ENCODE data around the gene SIRPD. TPM values are rescaled to one million over a fixed set of nuclear protein-coding genes. Genes with fewer than 3 reads are reported as not detected.

SIRPD gene
- total RNA-seq, 2 experiments from 2014 or later = not detected

DNA sequence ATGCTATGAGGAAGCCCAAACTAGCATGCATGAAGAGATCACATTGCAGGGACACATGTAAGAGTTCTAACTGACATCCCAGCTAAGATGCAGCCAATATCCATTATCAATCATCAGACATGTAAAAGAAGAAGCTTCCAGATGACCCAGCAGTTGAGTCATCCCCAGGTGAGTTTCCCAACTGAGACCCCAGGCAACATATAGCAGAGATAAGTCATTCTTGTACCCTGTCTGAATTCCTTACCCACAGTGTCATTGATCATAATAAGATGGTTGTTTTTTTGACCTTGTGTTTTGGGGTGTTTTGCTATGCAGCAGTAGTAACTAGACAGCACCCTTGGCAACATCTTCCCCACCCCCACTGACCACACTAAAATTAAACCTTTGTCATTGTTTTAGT, 18.9 kb downstream of the SIRPD start:
- Histone ChIP-seq H4K20me1 (ENCODE audit: insufficient read depth, low read length) (no peaks in the 10 kb centered on the region), H2AFZ (ENCODE audit: low read length) (no peak overlapping the region), H3K4me3 (ENCODE audit: low read depth, low read length, poor library complexity, severe bottlenecking) (no peak overlapping the region), H3K4me2 (ENCODE audit: low read length) (no peak overlapping the region), H3K9me3 (ENCODE audit: low read length) (no peaks in the 10 kb centered on the region), H3K4me1 (ENCODE audit: insufficient read depth, low read length, poor library complexity, severe bottlenecking) (peaks cover 7% of the 10 kb centered on the region), H3K36me3 (ENCODE audit: insufficient read depth, low read length) (no peaks in the 10 kb centered on the region), H3K9me2 (ENCODE audit: insufficient read depth, low read length) (no peaks in the 10 kb centered on the region), H3K79me2 (ENCODE audit: insufficient read depth, low read depth, low read length) (no peaks in the 10 kb centered on the region), H3K27ac (ENCODE audit: low read depth, low read length, poor library complexity, severe bottlenecking) (no peak overlapping the region)
- TF ChIP-seq, protein P1, sequence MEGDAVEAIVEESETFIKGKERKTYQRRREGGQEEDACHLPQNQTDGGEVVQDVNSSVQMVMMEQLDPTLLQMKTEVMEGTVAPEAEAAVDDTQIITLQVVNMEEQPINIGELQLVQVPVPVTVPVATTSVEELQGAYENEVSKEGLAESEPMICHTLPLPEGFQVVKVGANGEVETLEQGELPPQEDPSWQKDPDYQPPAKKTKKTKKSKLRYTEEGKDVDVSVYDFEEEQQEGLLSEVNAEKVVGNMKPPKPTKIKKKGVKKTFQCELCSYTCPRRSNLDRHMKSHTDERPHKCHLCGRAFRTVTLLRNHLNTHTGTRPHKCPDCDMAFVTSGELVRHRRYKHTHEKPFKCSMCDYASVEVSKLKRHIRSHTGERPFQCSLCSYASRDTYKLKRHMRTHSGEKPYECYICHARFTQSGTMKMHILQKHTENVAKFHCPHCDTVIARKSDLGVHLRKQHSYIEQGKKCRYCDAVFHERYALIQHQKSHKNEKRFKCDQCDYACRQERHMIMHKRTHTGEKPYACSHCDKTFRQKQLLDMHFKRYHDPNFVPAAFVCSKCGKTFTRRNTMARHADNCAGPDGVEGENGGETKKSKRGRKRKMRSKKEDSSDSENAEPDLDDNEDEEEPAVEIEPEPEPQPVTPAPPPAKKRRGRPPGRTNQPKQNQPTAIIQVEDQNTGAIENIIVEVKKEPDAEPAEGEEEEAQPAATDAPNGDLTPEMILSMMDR (conservative IDR thresholded peaks at IDR 0.05; ENCODE audit: low read length) = no peak
- no peak for TF ChIP-seq EZH2phosphoT487 (IDR thresholded peaks at IDR 0.05; ENCODE audit: borderline replicate concordance, low read depth, low read length)
- intact Hi-C loops (cut with micrococcal nuclease; ENCODE audit: unreplicated experiment) = no loop called here
- BruUV-seq (replicated peaks) = no TSS peak
- POLR2A ChIA-PET = interaction anchor here (1.2 kb wide), 1 partner anchor 29 kb away, joined by 4 read pairs; no protein-coding TSS in a partner anchor
- CTCF ChIA-PET (ENCODE audit: unreplicated experiment) = no interaction called here
- DNase-seq (ENCODE audit: low spot score) = no peak

GRCh38 chr20:1537731-1538058, 19.8 kb downstream of the SIRPD start:
- no TSS peak for BruUV-seq (replicated peaks)
- no peak overlapping the region for H2AFZ ChIP-seq (ENCODE audit: low read length)

More at GRCh38 chr20:1537731-1538058, 19.8 kb downstream of the SIRPD start:
- no peaks in the 10 kb centered on the region for H3K79me2 ChIP-seq (ENCODE audit: insufficient read depth, low read depth, low read length)
- intact Hi-C loops (cut with micrococcal nuclease; ENCODE audit: unreplicated experiment) = loop anchor here (2.0 kb wide), 1 partner anchor 87 kb away; no protein-coding TSS in a partner anchor
- no peak for TF ChIP-seq EZH2phosphoT487 (IDR thresholded peaks at IDR 0.05; ENCODE audit: borderline replicate concordance, low read depth, low read length)
- TF ChIP-seq, protein P1 (conservative IDR thresholded peaks at IDR 0.05; ENCODE audit: low read length) = no peak
- no peak overlapping the region for H3K4me3 ChIP-seq (ENCODE audit: low read depth, low read length, poor library complexity, severe bottlenecking)
- H3K4me1 ChIP-seq (ENCODE audit: insufficient read depth, low read length, poor library complexity, severe bottlenecking) = peaks cover 7% of the 10 kb centered on the region
- H3K9me3 ChIP-seq (ENCODE audit: low read length) = no peaks in the 10 kb centered on the region
- H3K4me2 ChIP-seq (ENCODE audit: low read length) = peak overlapping the region; percentile 42
- no peak overlapping the region for H3K27ac ChIP-seq (ENCODE audit: low read depth, low read length, poor library complexity, severe bottlenecking)
- ChIA-PET CTCF (ENCODE audit: unreplicated experiment) (no interaction called here), POLR2A (interaction anchor here (1.2 kb wide), 1 partner anchor 28 kb away, joined by 4 read pairs; no protein-coding TSS in a partner anchor)
- DNase-seq (ENCODE audit: low spot score) = peak; percentile 28
- H3K36me3 ChIP-seq (ENCODE audit: insufficient read depth, low read length) = no peaks in the 10 kb centered on the region
- H4K20me1 ChIP-seq (ENCODE audit: insufficient read depth, low read length) = no peaks in the 10 kb centered on the region
- H3K9me2 ChIP-seq (ENCODE audit: insufficient read depth, low read length) = no peaks in the 10 kb centered on the region
